Cardiac muscle cell (in vitro differentiated cells and primary cell): Measurements from ENCODE around the gene AP1S1. TPM values are rescaled to one million over a fixed set of nuclear protein-coding genes. Genes with fewer than 3 reads are reported as not detected.

Source experiments
- DNase-seq, 2 donors: peaks; one replicate each; pipeline versions ENCODE4 v3.0.0 to v3.0.0-alpha.2; 2010 to 2017; ENCODE audit warnings: low read depth in 1 of 2, low spot score in 1 of 2
- H3K27ac ChIP-seq: fragments of 200-600 bp; sonication (generic); 2 replicates; pipeline ENCODE4 v1.5.1; 2016
- H3K27me3 ChIP-seq: fragments of 200-600 bp; sonication (generic); 2 replicates; pipeline ENCODE4 v1.6.0; 2016; ENCODE audit warnings: control low read depth
- H3K36me3 ChIP-seq: fragments of 200-600 bp; sonication (generic); 2 replicates; pipeline ENCODE4 v1.5.1; 2016; ENCODE audit warnings: control low read depth
- H3K4me1 ChIP-seq: fragments of 200-600 bp; sonication (generic); 2 replicates; pipeline ENCODE4 v1.8.1; 2017; ENCODE audit warnings: low read depth, mild to moderate bottlenecking, mixed run types
- H3K4me3 ChIP-seq: fragments of 200-600 bp; sonication (generic); 2 replicates; pipeline ENCODE4 v1.5.1; 2016; ENCODE audit warnings: mild to moderate bottlenecking
- H3K9me3 ChIP-seq: fragments of 200-600 bp; sonication (generic); 2 replicates; pipeline ENCODE4 v1.5.1; 2017; ENCODE audit warnings: low read depth, mild to moderate bottlenecking, control low read depth
- CTCF ChIP-seq: IDR thresholded peaks from 2 replicates; pipeline ENCODE4 v1.5.1; 2012; ENCODE audit warnings: low read depth, mild to moderate bottlenecking, low read length
- polyA plus RNA-seq: library from polyadenylated mRNA; unstranded; fragments of >200 nt; fragmentation: Nextera tagmentation; extraction: Ambion mirVana; gene quantifications from 2 replicates; pipeline ENCODE4 v1.2.1, GENCODE V29; 2016
- total RNA-seq: library from RNA; depleted of rRNA; stranded (reverse); fragments of >200 nt; gene quantifications from 2 replicates; pipeline ENCODE4 v1.2.3, GENCODE V29; 2016

AP1S1 gene
- total and polyA plus RNA-seq, 2 experiments from 2014 or later, result 10.1 to 51.5 TPM

- H3K9me3 ChIP-seq, result no peaks in the 10 kb centered on the region
- TF ChIP-seq CTCF, result no peak
- H3K36me3 ChIP-seq, result no peaks in the 10 kb centered on the region
- H3K27ac ChIP-seq, result peak overlapping the region; percentile 98
- peaks cover 33% of the 10 kb centered on the region for H3K4me1 ChIP-seq
- peak; percentile 88 to 99 for DNase-seq
- H3K4me3 ChIP-seq, result no peak overlapping the region
- H3K27me3 ChIP-seq, result no peaks in the 10 kb centered on the region
These were observed 32.0 kb upstream of the AP1S1 start for GRCh38 chr7:101121991-101122932.

GRCh38 chr7:101122933-101123702, 31.2 kb upstream of the AP1S1 start:
- Histone ChIP-seq H3K27me3 (no peaks in the 10 kb centered on the region), H3K4me1 (peaks cover 33% of the 10 kb centered on the region), H3K4me3 (no peak overlapping the region), H3K36me3 (no peaks in the 10 kb centered on the region), H3K27ac (peak overlapping the region; percentile 98), H3K9me3 (no peaks in the 10 kb centered on the region)
- TF ChIP-seq CTCF, result no peak
- DNase-seq, result no peak

- peaks cover 33% of the 10 kb centered on the region for H3K4me1 ChIP-seq
These were observed 30.6 kb upstream of the AP1S1 start for GRCh38 chr7:101123703-101124068.

GRCh38 chr7:101124376-101125056, 29.8 kb upstream of the AP1S1 start:
- peaks cover 33% of the 10 kb centered on the region for H3K4me1 ChIP-seq
- no peak for TF ChIP-seq CTCF
- no peak overlapping the region for H3K4me3 ChIP-seq
- no peaks in the 10 kb centered on the region for H3K9me3 ChIP-seq
- no peak overlapping the region for H3K27ac ChIP-seq
- peak in 1 of 2 donors; percentile 91 for DNase-seq
- no peaks in the 10 kb centered on the region for H3K36me3 ChIP-seq
- no peaks in the 10 kb centered on the region for H3K27me3 ChIP-seq

More at GRCh38 chr7:101123703-101124068, 30.6 kb upstream of the AP1S1 start:
- H3K36me3 ChIP-seq, result no peaks in the 10 kb centered on the region
- no peak for TF ChIP-seq CTCF
- H3K27me3 ChIP-seq, result no peaks in the 10 kb centered on the region
- DNase-seq, result no peak
- H3K4me3 ChIP-seq, result no peak overlapping the region
- no peaks in the 10 kb centered on the region for H3K9me3 ChIP-seq
- peak overlapping the region; percentile 98 for H3K27ac ChIP-seq

GRCh38 chr7:101125989-101126650, 28.2 kb upstream of the AP1S1 start:
- peak overlapping the region; percentile 21 for H3K27ac ChIP-seq
- no peaks in the 10 kb centered on the region for H3K36me3 ChIP-seq
- H3K27me3 ChIP-seq, result no peaks in the 10 kb centered on the region
- TF ChIP-seq CTCF, result no peak
- no peak overlapping the region for H3K4me3 ChIP-seq
- H3K4me1 ChIP-seq, result peaks cover 33% of the 10 kb centered on the region
- DNase-seq, result peak in 1 of 2 donors; percentile 90
- no peaks in the 10 kb centered on the region for H3K9me3 ChIP-seq
